HFF-Myc (cell line): Measurements from ENCODE around the gene TUSC2.

Experiments used
- DNase-seq: peaks from one replicate; pipeline ENCODE4 v3.0.0-alpha.2; 2011; ENCODE audit warnings: low read depth; ENCODE audit errors: extremely low read depth
- H3K4me3 ChIP-seq: replicated peaks from 2 replicates; pipeline ENCODE4 v1.5.1; 2011; ENCODE audit warnings: low read depth, mild to moderate bottlenecking, control low read depth, low read length
- CTCF ChIP-seq: IDR thresholded peaks from 2 replicates; pipeline ENCODE4 v1.5.1; 2012; ENCODE audit warnings: mild to moderate bottlenecking, low read depth, low read length, control low read depth; ENCODE audit errors: missing control alignments

Gene TUSC2

GRCh38 chr3:50336452-50337174, 8.6 kb upstream of the TUSC2 start:
- no peak for TF ChIP-seq CTCF
- DNase-seq: no peak
- H3K4me3 ChIP-seq: peak overlapping the region; percentile 97

GRCh38 chr3:50334339-50335075, 6.5 kb upstream of the TUSC2 start:
- no peak for TF ChIP-seq CTCF
- peak overlapping the region; percentile 97 for H3K4me3 ChIP-seq
- DNase-seq: no peak

- no peak for TF ChIP-seq CTCF
- H3K4me3 ChIP-seq: peak overlapping the region; percentile 8; the same call in 1 of the 2 replicates
- no peak for DNase-seq
These were observed 5.8 kb upstream of the TUSC2 start for GRCh38 chr3:50333744-50334328.

- TF ChIP-seq CTCF: no peak
- no peak overlapping the region for H3K4me3 ChIP-seq
- DNase-seq: no peak
These were observed 3.4 kb upstream of the TUSC2 start for GRCh38 chr3:50331364-50331907.

- no peak overlapping the region for H3K4me3 ChIP-seq
- no peak for TF ChIP-seq CTCF
- DNase-seq: no peak
These were observed 2.3 kb upstream of the TUSC2 start for GRCh38 chr3:50330330-50330729.

GRCh38 chr3:50327129-50327528, 894 bp downstream of the TUSC2 start:
- peak overlapping the region; percentile 94 for H3K4me3 ChIP-seq
- DNase-seq: no peak
- TF ChIP-seq CTCF: no peak
